ENCODE measurements around the gene TSPOAP1. TPM values are rescaled to one million over a fixed set of nuclear protein-coding genes. Genes with fewer than 3 reads are reported as not detected.

The TSPOAP1 gene
- total RNA-seq, 1 experiment from 2014 or later = not detected

GRCh38 chr17:58294034-58294433 is 34.6 kb downstream of the TSPOAP1 start:
- no peaks in the 10 kb centered on the region for H3K36me3 Mint-ChIP-seq (ENCODE audit: insufficient read depth, unreplicated experiment)
- TF ChIP-seq, protein P1, sequence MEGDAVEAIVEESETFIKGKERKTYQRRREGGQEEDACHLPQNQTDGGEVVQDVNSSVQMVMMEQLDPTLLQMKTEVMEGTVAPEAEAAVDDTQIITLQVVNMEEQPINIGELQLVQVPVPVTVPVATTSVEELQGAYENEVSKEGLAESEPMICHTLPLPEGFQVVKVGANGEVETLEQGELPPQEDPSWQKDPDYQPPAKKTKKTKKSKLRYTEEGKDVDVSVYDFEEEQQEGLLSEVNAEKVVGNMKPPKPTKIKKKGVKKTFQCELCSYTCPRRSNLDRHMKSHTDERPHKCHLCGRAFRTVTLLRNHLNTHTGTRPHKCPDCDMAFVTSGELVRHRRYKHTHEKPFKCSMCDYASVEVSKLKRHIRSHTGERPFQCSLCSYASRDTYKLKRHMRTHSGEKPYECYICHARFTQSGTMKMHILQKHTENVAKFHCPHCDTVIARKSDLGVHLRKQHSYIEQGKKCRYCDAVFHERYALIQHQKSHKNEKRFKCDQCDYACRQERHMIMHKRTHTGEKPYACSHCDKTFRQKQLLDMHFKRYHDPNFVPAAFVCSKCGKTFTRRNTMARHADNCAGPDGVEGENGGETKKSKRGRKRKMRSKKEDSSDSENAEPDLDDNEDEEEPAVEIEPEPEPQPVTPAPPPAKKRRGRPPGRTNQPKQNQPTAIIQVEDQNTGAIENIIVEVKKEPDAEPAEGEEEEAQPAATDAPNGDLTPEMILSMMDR (IDR thresholded peaks at IDR 0.05; ENCODE audit: unreplicated experiment) = no peak
- POLR2A ChIA-PET = no interaction called here
- H3K27me3 Mint-ChIP-seq (ENCODE audit: insufficient read depth, unreplicated experiment) = peaks cover 72% of the 10 kb centered on the region
- CTCF ChIA-PET = interaction anchor here (0.6 to 1.0 kb wide), 2 partner anchors 153 to 156 kb away, joined by 3 read pairs; no protein-coding TSS in a partner anchor
- no TSS peak for BruUV-seq (replicated peaks)
- H3K27ac Mint-ChIP-seq (ENCODE audit: low read depth, unreplicated experiment) = no peak overlapping the region
- DNase-seq (ENCODE audit: unreplicated experiment) = no peak
- H3K9me3 Mint-ChIP-seq (ENCODE audit: unreplicated experiment) = no peaks in the 10 kb centered on the region
- no peak overlapping the region for H3K4me3 Mint-ChIP-seq (ENCODE audit: unreplicated experiment)
- H3K4me1 Mint-ChIP-seq (ENCODE audit: insufficient read depth, unreplicated experiment) = peaks cover 4% of the 10 kb centered on the region
- intact Hi-C loops (cut with micrococcal nuclease) = no loop called here

DNA sequence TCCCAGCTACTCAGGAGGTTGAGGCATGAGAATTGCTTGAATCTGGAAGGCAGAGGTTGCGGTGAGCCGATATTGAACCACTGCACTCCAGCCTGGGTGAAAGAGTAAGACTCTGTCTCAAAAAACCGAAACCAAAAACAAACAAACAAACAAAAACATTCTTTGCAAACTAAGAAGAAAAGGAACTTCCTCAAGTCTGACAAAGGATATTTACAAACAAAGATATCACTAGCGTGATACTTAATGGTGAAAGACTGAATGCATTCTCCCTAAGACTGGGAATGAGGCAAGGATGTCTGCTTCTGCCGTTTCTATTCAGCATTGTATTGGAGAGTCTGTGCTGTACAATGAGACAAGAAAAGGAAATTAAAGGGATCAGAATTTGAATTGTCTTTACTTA is 37.3 kb downstream of the TSPOAP1 start:
- DNase-seq (ENCODE audit: unreplicated experiment) = no peak
- Mint-ChIP-seq H3K4me1 (ENCODE audit: insufficient read depth, unreplicated experiment) (peaks cover 4% of the 10 kb centered on the region), H3K36me3 (ENCODE audit: insufficient read depth, unreplicated experiment) (no peaks in the 10 kb centered on the region), H3K9me3 (ENCODE audit: unreplicated experiment) (no peaks in the 10 kb centered on the region), H3K27ac (ENCODE audit: low read depth, unreplicated experiment) (no peak overlapping the region), H3K4me3 (ENCODE audit: unreplicated experiment) (no peak overlapping the region), H3K27me3 (ENCODE audit: insufficient read depth, unreplicated experiment) (peaks cover 50% of the 10 kb centered on the region)
- POLR2A ChIA-PET = interaction anchor here (0.7 kb wide), 1 partner anchor 1085 kb away, joined by 3 read pairs; no protein-coding TSS in a partner anchor
- BruUV-seq (replicated peaks) = no TSS peak
- intact Hi-C loops (cut with micrococcal nuclease) = no loop called here
- CTCF ChIA-PET = no interaction called here
- TF ChIP-seq, protein P1 (IDR thresholded peaks at IDR 0.05; ENCODE audit: unreplicated experiment) = no peak

DNA sequence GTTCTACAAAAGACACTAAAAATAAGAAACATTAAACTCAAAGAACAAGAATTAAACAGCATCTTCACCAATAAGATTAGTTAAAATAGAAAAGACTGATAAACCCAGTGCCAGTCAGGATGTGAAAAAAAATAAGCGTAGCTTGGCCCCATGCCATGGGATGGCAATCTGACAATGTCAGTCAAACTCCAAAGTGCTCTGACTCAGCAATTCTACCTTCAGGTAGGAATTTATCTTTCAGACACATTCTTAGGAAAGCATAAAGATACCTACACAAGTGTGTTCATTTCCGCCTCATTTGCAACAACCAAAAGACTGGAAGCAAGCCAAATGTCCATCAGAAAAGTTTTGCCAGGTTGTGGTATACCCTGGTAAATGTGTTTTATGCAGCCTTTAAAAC is 38.7 kb downstream of the TSPOAP1 start:
- TF ChIP-seq, protein P1 (IDR thresholded peaks at IDR 0.05; ENCODE audit: unreplicated experiment) = no peak
- Mint-ChIP-seq H3K4me1 (ENCODE audit: insufficient read depth, unreplicated experiment) (peaks cover 4% of the 10 kb centered on the region), H3K27me3 (ENCODE audit: insufficient read depth, unreplicated experiment) (peaks cover 41% of the 10 kb centered on the region), H3K36me3 (ENCODE audit: insufficient read depth, unreplicated experiment) (no peaks in the 10 kb centered on the region), H3K9me3 (ENCODE audit: unreplicated experiment) (no peaks in the 10 kb centered on the region), H3K4me3 (ENCODE audit: unreplicated experiment) (no peak overlapping the region), H3K27ac (ENCODE audit: low read depth, unreplicated experiment) (no peak overlapping the region)
- peak; percentile 48 for DNase-seq (ENCODE audit: unreplicated experiment)
- ChIA-PET POLR2A (interaction anchor here (0.7 kb wide), 1 partner anchor 403 kb away, joined by 3 read pairs; no protein-coding TSS in a partner anchor), CTCF (no interaction called here)
- intact Hi-C loops (cut with micrococcal nuclease) = no loop called here
- no TSS peak for BruUV-seq (replicated peaks)

- Mint-ChIP-seq H3K27me3 (ENCODE audit: insufficient read depth, unreplicated experiment) (peaks cover 4% of the 10 kb centered on the region), H3K36me3 (ENCODE audit: insufficient read depth, unreplicated experiment) (no peaks in the 10 kb centered on the region), H3K4me3 (ENCODE audit: unreplicated experiment) (no peak overlapping the region), H3K4me1 (ENCODE audit: insufficient read depth, unreplicated experiment) (peaks cover 4% of the 10 kb centered on the region), H3K9me3 (ENCODE audit: unreplicated experiment) (no peaks in the 10 kb centered on the region), H3K27ac (ENCODE audit: low read depth, unreplicated experiment) (no peak overlapping the region)
- DNase-seq (ENCODE audit: unreplicated experiment) = peak; percentile 23
- no TSS peak for BruUV-seq (replicated peaks)
- ChIA-PET CTCF (interaction anchor here (0.7 kb wide), 1 partner anchor 32 kb away, joined by 3 read pairs; no protein-coding TSS in a partner anchor), POLR2A (no interaction called here)
- intact Hi-C loops (cut with micrococcal nuclease) = no loop called here
- TF ChIP-seq, protein P1 (IDR thresholded peaks at IDR 0.05; ENCODE audit: unreplicated experiment) = no peak
Measured at GRCh38 chr17:58285422-58285810, 43.2 kb downstream of the TSPOAP1 start.
